Stimulated activated CD8-positive, alpha-beta memory T cell treated with anti-CD3 and anti-CD28 coated beads, Interleukin-15, amount 100 ng/mL, for 24 hours (primary cell): Measurements from ENCODE around the gene CHORDC1.
"Not testable (repeated sequence)": the region's sequence is repeated elsewhere in the genome, so short reads cannot be mapped to it uniquely, and the experiment has no call there.

Experiments used
- DNase-seq: peaks from one replicate; pipeline ENCODE4 v3.0.0-alpha.2; 2020; ENCODE audit warnings: low read depth

The CHORDC1 gene

GRCh38 chr11:90216611-90217010 is 6.2 kb downstream of the CHORDC1 start:
- no peak for DNase-seq

GRCh38 chr11:90213322-90213721 is 9.5 kb downstream of the CHORDC1 start:
- DNase-seq: no peak

- no peak for DNase-seq
Observed at GRCh38 chr11:90208857-90209256, 14.0 kb downstream of the CHORDC1 start.

GRCh38 chr11:90207992-90208391 is 14.9 kb downstream of the CHORDC1 start:
- not testable (repeated sequence) for DNase-seq

- DNase-seq: no peak
Observed at GRCh38 chr11:90204832-90205646, 17.8 kb downstream of the CHORDC1 start.

- DNase-seq: no peak
Observed at GRCh38 chr11:90204407-90204806, 18.4 kb downstream of the CHORDC1 start.

GRCh38 chr11:90202342-90202741 is 20.5 kb downstream of the CHORDC1 start:
- DNase-seq: no peak

- no peak for DNase-seq
Observed at GRCh38 chr11:90197377-90197776, 25.5 kb downstream of the CHORDC1 start.

GRCh38 chr11:90192869-90193582 is 29.8 kb downstream of the CHORDC1 start:
- DNase-seq: no peak

GRCh38 chr11:90189011-90189410 is 33.8 kb downstream of the CHORDC1 start:
- DNase-seq: no peak

GRCh38 chr11:90187839-90188238 is 35.0 kb downstream of the CHORDC1 start:
- no peak for DNase-seq

GRCh38 chr11:90179923-90180322 is 42.9 kb downstream of the CHORDC1 start:
- no peak for DNase-seq

- no peak for DNase-seq
Observed at GRCh38 chr11:90178751-90179150, 44.1 kb downstream of the CHORDC1 start.

- DNase-seq: no peak
Observed at GRCh38 chr11:90176069-90176468, 46.8 kb downstream of the CHORDC1 start.

- no peak for DNase-seq
Observed at GRCh38 chr11:90171359-90171758, 51.5 kb downstream of the CHORDC1 start.

- DNase-seq: no peak
Observed at GRCh38 chr11:90168571-90168970, 54.3 kb downstream of the CHORDC1 start.

GRCh38 chr11:90167704-90168103 is 55.1 kb downstream of the CHORDC1 start:
- not testable (repeated sequence) for DNase-seq

GRCh38 chr11:90166982-90167573 is 55.8 kb downstream of the CHORDC1 start:
- not testable (repeated sequence) for DNase-seq
